22Rv1 (cell line): ENCODE measurements around the gene S100PBP.

Source experiments
- CTCF ChIP-seq: fragments of 450-650 bp; IDR thresholded peaks from 2 replicates; pipeline ENCODE4 v1.5.1; 2017; ENCODE audit warnings: mild to moderate bottlenecking
- ZFX ChIP-seq: fragments of 450-650 bp; IDR thresholded peaks from 2 replicates; pipeline ENCODE4 v1.6.1; 2017; ENCODE audit warnings: antibody characterized with exemption, borderline replicate concordance

GRCh38 chr1:32772281-32773017 is 45.0 kb upstream of the S100PBP start:
- TF ChIP-seq CTCF (no peak), ZFX (no peak)
